Measurements from ENCODE around the gene KLHL36.

GRCh38 chr16:84614968-84615813 is 33.1 kb upstream of the KLHL36 start:
- TF ChIP-seq CTCF (IDR thresholded peaks at IDR 0.05) = no peak
- no peak for TF ChIP-seq POLR2A (IDR thresholded peaks at IDR 0.05)

Data from uterus (tissue), 2 donors.